HG02759 (cell line): ENCODE results near the gene PLPPR2.
"Not testable (repeated sequence)": the region's sequence is repeated elsewhere in the genome, so short reads cannot be mapped to it uniquely, and the experiment has no call there.

Experiments
- ATAC-seq: cut with Tn5 transposase; IDR thresholded peaks from one replicate; pipeline ENCODE4 v1.9.1; 2021; ENCODE audit warnings: mild to moderate bottlenecking, moderate library complexity; ENCODE audit not compliant: unreplicated experiment

PLPPR2 gene

GRCh38 chr19:11390933-11391680 is 35.9 kb downstream of the PLPPR2 start:
- no peak for ATAC-seq

- no peak for ATAC-seq
Measured at GRCh38 chr19:11397089-11397610, 41.9 kb downstream of the PLPPR2 start.

GRCh38 chr19:11399667-11400066 is 44.4 kb downstream of the PLPPR2 start:
- ATAC-seq = no peak

- ATAC-seq = no peak
Measured at GRCh38 chr19:11400798-11401197, 45.6 kb downstream of the PLPPR2 start.

GRCh38 chr19:11401808-11402543 is 46.7 kb downstream of the PLPPR2 start:
- no peak for ATAC-seq

DNA sequence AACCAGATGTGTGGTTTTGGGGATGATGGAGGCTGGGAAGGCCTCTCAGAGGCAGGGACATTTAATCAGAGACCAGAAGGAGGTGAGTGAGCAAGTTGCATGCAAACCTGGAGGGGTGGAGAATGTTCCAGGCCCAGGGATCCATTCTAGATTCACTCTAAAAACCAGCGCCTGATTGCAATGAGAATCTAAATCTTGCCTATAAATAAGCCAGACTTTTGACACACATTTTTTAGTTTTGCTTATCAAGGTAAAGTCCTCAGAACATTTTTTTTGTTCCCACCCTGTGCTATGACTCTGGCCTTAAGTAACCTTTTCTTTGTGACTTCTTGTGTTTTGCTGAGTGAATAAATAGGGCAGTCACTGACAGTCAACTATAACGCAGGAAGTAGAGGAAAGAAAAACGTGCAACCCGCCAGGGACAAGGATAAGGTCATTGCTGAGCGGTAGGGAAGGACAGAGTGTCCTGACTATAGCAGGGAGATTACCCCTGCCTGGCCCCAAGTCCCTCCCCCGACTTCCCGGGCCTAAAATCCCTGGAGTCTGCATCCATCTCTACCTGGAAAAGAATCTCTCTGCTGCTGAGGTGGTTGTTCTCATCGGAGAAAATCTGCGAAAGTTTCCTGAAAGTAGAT is 49.5 kb downstream of the PLPPR2 start:
- no peak for ATAC-seq

DNA sequence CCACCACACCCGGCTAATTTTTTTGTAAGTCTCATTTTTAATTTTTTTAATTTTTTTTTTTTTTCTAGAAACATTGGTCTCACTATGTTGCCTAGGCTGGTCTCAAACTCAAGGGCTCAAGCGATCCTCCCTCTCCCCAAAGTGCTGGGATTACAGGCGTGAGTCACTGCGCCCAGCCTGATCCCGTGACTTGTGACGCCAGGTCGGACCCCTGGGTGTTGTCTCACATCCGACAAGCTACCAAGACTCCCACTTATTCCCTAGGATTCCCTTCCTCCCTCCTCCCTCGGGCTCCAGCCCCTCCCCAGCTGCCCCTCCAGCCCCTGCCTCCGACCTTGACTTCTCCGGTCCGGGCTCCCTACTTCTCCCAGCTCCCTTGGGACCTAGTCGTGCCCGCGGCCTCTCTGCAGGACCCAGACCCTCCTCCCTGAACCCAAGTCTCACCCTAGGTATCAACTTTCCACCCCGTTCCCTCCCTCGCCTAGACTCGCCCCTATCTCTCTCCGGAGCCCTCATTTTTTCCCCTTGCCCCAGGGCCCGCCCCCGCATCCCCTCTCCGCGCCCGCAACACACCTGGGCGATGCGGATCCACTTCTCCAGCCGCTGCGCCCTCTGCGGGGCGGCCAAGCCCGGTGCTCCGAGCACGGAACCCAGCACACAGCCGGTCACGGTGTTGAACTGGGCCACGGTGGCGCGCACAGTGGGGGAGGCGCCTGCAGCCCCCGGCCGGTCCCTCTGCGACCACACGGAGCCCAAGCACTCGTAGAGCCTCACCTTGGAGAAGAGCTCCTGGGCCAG is 50.8 kb downstream of the PLPPR2 start:
- no peak for ATAC-seq

- not testable (repeated sequence) for ATAC-seq
Measured at GRCh38 chr19:11406703-11407236, 51.5 kb downstream of the PLPPR2 start.

GRCh38 chr19:11408591-11408990 is 53.4 kb downstream of the PLPPR2 start:
- no peak for ATAC-seq

GRCh38 chr19:11410682-11411081 is 55.5 kb downstream of the PLPPR2 start:
- no peak for ATAC-seq

GRCh38 chr19:11414544-11414943 is 59.3 kb downstream of the PLPPR2 start:
- ATAC-seq = no peak
